CD4-positive, alpha-beta T cell (primary cell): ENCODE data around the gene KRT8. TPM values are rescaled to one million over a fixed set of nuclear protein-coding genes. Genes with fewer than 3 reads are reported as not detected.

Source experiments
- ATAC-seq: fragments of 200-7000 bp; cut with Tn5 transposase; one replicate; pipeline ENCODE4 v1.10.0; 2022; ENCODE audit warnings: mild to moderate bottlenecking; ENCODE audit not compliant: poor library complexity
- CTCF ChIA-PET: fragments of 350-600 bp; sonication (Branson Sonifier 250); formaldehyde crosslinking; loops from one replicate; lab custom pipeline; 2021; ENCODE audit warnings: antibody characterized with exemption, inconsistent platforms; lab: Charles Lee
- POLR2A ChIA-PET: fragments of 350-600 bp; sonication (Branson Sonifier 250); formaldehyde crosslinking; loops from one replicate; lab custom pipeline; 2021; ENCODE audit warnings: antibody characterized with exemption, inconsistent platforms; lab: Charles Lee
- DNase-seq, 14 experiments: peaks; one replicate each; pipeline ENCODE4 v3.0.0-alpha.2; 2013 to 2020; ENCODE audit warnings: mixed read lengths in 2 of 14
- H3K27ac ChIP-seq, 2 donors: one replicate each; pipeline versions ENCODE4 v1.5.1 to v1.7.0; 2013; ENCODE audit warnings: low read length in 2 of 2, low read depth in 1 of 2, mild to moderate bottlenecking in 1 of 2
- H3K27me3 ChIP-seq, 2 experiments: 1 replicate in 1 of 2; 2 replicates in 1 of 2; pipeline versions ENCODE4 v1.6.1 to v1.7.0; 2013; ENCODE audit warnings: low read length in 2 of 2, control low read depth in 1 of 2, mild to moderate bottlenecking in 1 of 2, moderate library complexity in 1 of 2; ENCODE audit not compliant: insufficient read depth in 2 of 2, control insufficient read depth in 1 of 2
- H3K36me3 ChIP-seq: one replicate; pipeline ENCODE4 v1.6.1; 2013; ENCODE audit warnings: low read length, control low read depth; ENCODE audit not compliant: insufficient read depth
- H3K4me1 ChIP-seq: one replicate; pipeline ENCODE4 v1.6.1; 2013; ENCODE audit warnings: low read length, control low read depth; ENCODE audit not compliant: insufficient read depth
- H3K4me3 ChIP-seq: one replicate; pipeline ENCODE4 v1.5.1; 2013; ENCODE audit warnings: mild to moderate bottlenecking, low read length, moderate library complexity
- H3K9me3 ChIP-seq, 2 experiments: 1 replicate in 1 of 2; 2 replicates in 1 of 2; pipeline versions ENCODE4 v1.6.1 to v1.7.0; 2013; ENCODE audit warnings: low read length in 2 of 2, mild to moderate bottlenecking in 2 of 2, control low read depth in 1 of 2, moderate library complexity in 1 of 2; ENCODE audit not compliant: control insufficient read depth in 1 of 2, insufficient read depth in 1 of 2
- H3K27ac Mint-ChIP-seq: one replicate; pipeline ENCODE4 v1.8.0; 2020; ENCODE audit warnings: mixed read lengths
- H3K27me3 Mint-ChIP-seq: one replicate; pipeline ENCODE4 v1.8.0; 2021; ENCODE audit warnings: mixed read lengths
- H3K36me3 Mint-ChIP-seq: one replicate; pipeline ENCODE4 v1.8.0; 2021; ENCODE audit warnings: low read depth, mixed read lengths
- H3K4me1 Mint-ChIP-seq: one replicate; pipeline ENCODE4 v1.8.0; 2021; ENCODE audit warnings: low read depth, mixed read lengths
- H3K4me3 Mint-ChIP-seq: one replicate; pipeline ENCODE4 v1.8.0; 2020; ENCODE audit warnings: mild to moderate bottlenecking, mixed read lengths
- H3K9me3 Mint-ChIP-seq: one replicate; pipeline ENCODE4 v1.8.0; 2020; ENCODE audit warnings: mixed read lengths
- CTCF ChIP-seq: fragments of 200-600 bp; IDR thresholded peaks from one replicate; pipeline ENCODE4 v1.8.0; 2022; ENCODE audit warnings: antibody characterized with exemption, mild to moderate bottlenecking
- intact Hi-C, 2 experiments: fragments of 100-400 bp; cut with DNase I in 1 of 2; cut with micrococcal nuclease in 1 of 2; formaldehyde crosslinking; loops; one replicate each; pipeline versions ENCODE4 v1.15.1 to v1.9.0; 2023 to 2025; cut with DNase I, micrococcal nuclease
- total RNA-seq, 174 experiments: library from RNA in 2 of 174; stranded (reverse) in 2 of 174; gene quantifications; one replicate each; pipeline ENCODE4 v1.2.3 and lab custom pipeline; 2021 to 2026

KRT8 gene
- total RNA-seq, 2 experiments from 2014 or later, result 0.63 to 0.89 TPM

- ATAC-seq (no peak), DNase-seq (no peak)
- no peak for TF ChIP-seq CTCF
- Histone ChIP-seq H3K27me3 (peaks cover 0 to 4% of the 10 kb centered on the region in 2 experiments), H3K27ac (no peak overlapping the region), H3K4me3 (no peak overlapping the region), H3K36me3 (no peaks in the 10 kb centered on the region), H3K9me3 (peaks cover 0 to 3% of the 10 kb centered on the region in 2 experiments), H3K4me1 (peaks cover 12% of the 10 kb centered on the region)
- CTCF ChIA-PET, result no interaction called here
- Mint-ChIP-seq H3K27ac (no peak overlapping the region), H3K27me3 (no peaks in the 10 kb centered on the region), H3K9me3 (no peaks in the 10 kb centered on the region), H3K4me3 (no peak overlapping the region), H3K4me1 (peaks cover 5% of the 10 kb centered on the region), H3K36me3 (no peaks in the 10 kb centered on the region)
- POLR2A ChIA-PET, result no interaction called here
- intact Hi-C loops, result no loop called here
These were observed 1.3 kb upstream of the KRT8 start for GRCh38 chr12:52906191-52906601.

DNA sequence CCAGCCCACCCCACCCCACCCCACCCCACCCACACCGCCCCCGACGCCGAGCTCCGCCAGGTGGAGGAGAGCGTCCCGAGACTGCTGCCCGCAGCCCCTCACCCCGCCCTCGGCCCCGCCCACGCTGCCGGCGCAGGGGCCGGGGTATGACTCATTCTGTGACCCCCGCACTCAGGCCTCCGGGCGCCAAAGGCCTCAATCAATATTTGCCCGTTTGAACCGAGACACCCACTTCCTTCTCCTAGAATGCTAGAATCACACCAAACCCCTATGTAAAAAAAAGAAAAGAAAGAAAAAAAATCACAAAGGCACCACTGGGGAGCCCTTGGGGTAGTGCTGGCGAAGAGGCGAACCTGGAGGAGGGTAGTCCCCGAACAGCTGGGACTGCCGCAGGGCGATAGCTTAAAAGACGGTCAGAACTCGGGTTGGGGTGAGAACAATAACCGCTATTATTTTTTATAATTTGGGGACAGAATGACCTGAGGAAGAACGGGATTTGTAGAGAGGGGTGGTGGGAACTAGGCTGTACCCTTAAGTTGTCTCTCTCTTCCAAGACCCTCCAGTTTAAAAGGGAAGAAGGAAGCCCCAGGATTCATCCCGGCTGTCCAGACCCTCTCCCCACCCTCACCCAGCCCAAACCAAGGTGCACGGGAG, 894 bp downstream of the KRT8 start:
- peaks cover 12% of the 10 kb centered on the region for H3K4me1 ChIP-seq
- ATAC-seq, result peak; percentile 44
- Mint-ChIP-seq H3K9me3 (no peaks in the 10 kb centered on the region), H3K4me3 (peak overlapping the region; percentile 64), H3K27ac (peak overlapping the region; percentile 4), H3K4me1 (peaks cover 5% of the 10 kb centered on the region), H3K36me3 (no peaks in the 10 kb centered on the region), H3K27me3 (no peaks in the 10 kb centered on the region)
- peak in 10 of 14 experiments; percentile 4 to 59 (median 31) for DNase-seq
- peak overlapping the region; percentile 56 for H3K4me3 ChIP-seq
- intact Hi-C loops, result no loop called here
- ChIA-PET CTCF (no interaction called here), POLR2A (no interaction called here)
- no peak for TF ChIP-seq CTCF
- no peak overlapping the region for H3K27ac ChIP-seq
- H3K36me3 ChIP-seq, result no peaks in the 10 kb centered on the region
- peaks cover 0 to 4% of the 10 kb centered on the region in 2 experiments for H3K27me3 ChIP-seq
- H3K9me3 ChIP-seq, result peaks cover 0 to 3% of the 10 kb centered on the region in 2 experiments

- Histone ChIP-seq H3K4me3 (peak overlapping the region; percentile 56), H3K9me3 (peaks cover 0 to 3% of the 10 kb centered on the region in 2 experiments), H3K27ac (no peak overlapping the region), H3K4me1 (peaks cover 12% of the 10 kb centered on the region), H3K27me3 (peaks cover 0 to 4% of the 10 kb centered on the region in 2 experiments), H3K36me3 (no peaks in the 10 kb centered on the region)
- DNase-seq (peak in 13 of 14 experiments; percentile 6 to 72 (median 44)), ATAC-seq (peak; percentile 95)
- no peaks in the 10 kb centered on the region for H3K27me3 Mint-ChIP-seq
- H3K4me3 Mint-ChIP-seq, result peak overlapping the region; percentile 81
- H3K27ac Mint-ChIP-seq, result no peak overlapping the region
- no peak for TF ChIP-seq CTCF
- CTCF ChIA-PET, result interaction anchor here (0.6 kb wide), 1 partner anchor 661 kb away, joined by 3 read pairs; no protein-coding TSS in a partner anchor
- no peaks in the 10 kb centered on the region for H3K36me3 Mint-ChIP-seq
- no peaks in the 10 kb centered on the region for H3K9me3 Mint-ChIP-seq
- peaks cover 5% of the 10 kb centered on the region for H3K4me1 Mint-ChIP-seq
- intact Hi-C loops, result no loop called here
- POLR2A ChIA-PET, result no interaction called here
These were observed 1.5 kb downstream of the KRT8 start for GRCh38 chr12:52903285-52903854.
